ENCODE data around the gene MTHFD2L.

Gene MTHFD2L

DNA sequence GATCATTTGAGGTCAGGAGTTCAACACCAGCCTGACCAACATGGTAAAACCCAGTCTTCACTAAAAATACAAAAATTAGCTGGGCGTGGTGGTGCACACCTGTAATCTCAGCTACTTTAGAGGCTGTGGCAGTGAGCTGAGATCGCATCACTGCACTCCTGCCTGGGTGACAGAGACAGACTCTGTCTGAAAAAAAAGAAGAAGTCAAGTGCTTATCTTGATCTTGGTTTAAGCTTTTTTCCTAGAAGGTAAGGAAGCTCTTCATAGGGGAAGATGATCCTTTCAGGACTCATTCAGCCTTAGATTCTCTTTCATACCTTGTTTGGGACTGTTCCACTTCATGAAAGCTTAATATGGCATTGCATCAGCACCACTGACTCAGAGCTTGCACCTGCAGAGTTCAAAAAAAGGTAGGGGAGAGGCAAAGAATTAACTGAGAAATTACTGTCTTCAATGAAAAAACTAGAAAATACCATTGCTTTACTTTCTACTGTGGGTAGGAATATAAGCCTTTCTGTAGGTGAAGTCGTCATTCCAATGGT lies 79.6 kb downstream of the MTHFD2L start:
- no peak overlapping the region; the same call in 1 of the 2 replicates for H3K4me2 ChIP-seq
- H3K27ac ChIP-seq: no peak overlapping the region
- no peak overlapping the region for H3K4me3 ChIP-seq (IDR thresholded peaks at IDR 0.05; ENCODE audit: insufficient read depth, low read depth, low read length)

GRCh38 chr4:74244049-74244448 lies 86.1 kb downstream of the MTHFD2L start:
- Histone ChIP-seq H3K4me1 (ENCODE audit: low read depth, poor library complexity, severe bottlenecking) (no peaks in the 10 kb centered on the region), H4K20me1 (ENCODE audit: insufficient read depth) (no peaks in the 10 kb centered on the region), H2AFZ (ENCODE audit: low read depth) (no peak overlapping the region), H3K4me2 (no peak overlapping the region), H3K79me2 (ENCODE audit: insufficient read depth, low read depth) (no peaks in the 10 kb centered on the region), H3K36me3 (ENCODE audit: insufficient read depth) (no peaks in the 10 kb centered on the region), H3K9ac (no peak overlapping the region), H3K27me3 (ENCODE audit: insufficient read depth, low read depth) (no peaks in the 10 kb centered on the region), H3K27ac (no peak overlapping the region), H3K4me3 (IDR thresholded peaks at IDR 0.05; ENCODE audit: insufficient read depth, low read depth, low read length) (no peak overlapping the region)
- TF ChIP-seq, protein P1, sequence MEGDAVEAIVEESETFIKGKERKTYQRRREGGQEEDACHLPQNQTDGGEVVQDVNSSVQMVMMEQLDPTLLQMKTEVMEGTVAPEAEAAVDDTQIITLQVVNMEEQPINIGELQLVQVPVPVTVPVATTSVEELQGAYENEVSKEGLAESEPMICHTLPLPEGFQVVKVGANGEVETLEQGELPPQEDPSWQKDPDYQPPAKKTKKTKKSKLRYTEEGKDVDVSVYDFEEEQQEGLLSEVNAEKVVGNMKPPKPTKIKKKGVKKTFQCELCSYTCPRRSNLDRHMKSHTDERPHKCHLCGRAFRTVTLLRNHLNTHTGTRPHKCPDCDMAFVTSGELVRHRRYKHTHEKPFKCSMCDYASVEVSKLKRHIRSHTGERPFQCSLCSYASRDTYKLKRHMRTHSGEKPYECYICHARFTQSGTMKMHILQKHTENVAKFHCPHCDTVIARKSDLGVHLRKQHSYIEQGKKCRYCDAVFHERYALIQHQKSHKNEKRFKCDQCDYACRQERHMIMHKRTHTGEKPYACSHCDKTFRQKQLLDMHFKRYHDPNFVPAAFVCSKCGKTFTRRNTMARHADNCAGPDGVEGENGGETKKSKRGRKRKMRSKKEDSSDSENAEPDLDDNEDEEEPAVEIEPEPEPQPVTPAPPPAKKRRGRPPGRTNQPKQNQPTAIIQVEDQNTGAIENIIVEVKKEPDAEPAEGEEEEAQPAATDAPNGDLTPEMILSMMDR (conservative IDR thresholded peaks at IDR 0.05; ENCODE audit: low read depth, low read length): no peak

More for the DNA sequence above, 79.6 kb downstream of the MTHFD2L start:
- H4K20me1 ChIP-seq (ENCODE audit: insufficient read depth): no peaks in the 10 kb centered on the region
- H3K36me3 ChIP-seq (ENCODE audit: insufficient read depth): no peaks in the 10 kb centered on the region
- no peak overlapping the region for H3K9ac ChIP-seq
- no peak overlapping the region for H2AFZ ChIP-seq (ENCODE audit: low read depth)
- H3K4me1 ChIP-seq (ENCODE audit: low read depth, poor library complexity, severe bottlenecking): peaks cover 18% of the 10 kb centered on the region
- TF ChIP-seq, protein P1 (conservative IDR thresholded peaks at IDR 0.05; ENCODE audit: low read depth, low read length): no peak
- H3K27me3 ChIP-seq (ENCODE audit: insufficient read depth, low read depth): no peaks in the 10 kb centered on the region
- H3K79me2 ChIP-seq (ENCODE audit: insufficient read depth, low read depth): no peaks in the 10 kb centered on the region

DNA sequence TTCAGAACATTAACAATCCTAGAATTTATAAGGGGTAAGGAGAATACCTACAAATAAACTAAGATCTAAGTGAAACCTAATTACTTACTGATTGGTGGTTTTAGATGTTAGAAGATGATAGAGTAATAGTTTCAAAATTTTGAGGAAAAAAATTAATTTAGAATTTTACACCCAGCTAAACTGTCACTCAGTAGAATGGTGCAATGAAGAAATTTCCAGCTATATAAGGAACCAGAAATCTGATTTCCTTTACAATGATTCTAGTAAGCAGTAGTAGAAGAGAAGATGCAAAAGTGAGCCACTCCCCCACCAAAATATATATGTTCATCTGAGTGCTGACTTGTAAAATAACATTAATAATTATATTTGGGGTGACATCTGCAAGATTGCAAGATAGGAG lies 95.0 kb downstream of the MTHFD2L start:
- Histone ChIP-seq H3K9ac (no peak overlapping the region), H3K4me2 (no peak overlapping the region), H3K36me3 (ENCODE audit: insufficient read depth) (no peaks in the 10 kb centered on the region), H3K4me1 (ENCODE audit: low read depth, poor library complexity, severe bottlenecking) (no peaks in the 10 kb centered on the region), H3K27ac (no peak overlapping the region), H2AFZ (ENCODE audit: low read depth) (no peak overlapping the region), H3K27me3 (ENCODE audit: insufficient read depth, low read depth) (no peaks in the 10 kb centered on the region), H3K79me2 (ENCODE audit: insufficient read depth, low read depth) (no peaks in the 10 kb centered on the region), H3K4me3 (IDR thresholded peaks at IDR 0.05; ENCODE audit: insufficient read depth, low read depth, low read length) (no peak overlapping the region), H4K20me1 (ENCODE audit: insufficient read depth) (no peaks in the 10 kb centered on the region)
- TF ChIP-seq, protein P1 (conservative IDR thresholded peaks at IDR 0.05; ENCODE audit: low read depth, low read length): no peak

- no peak overlapping the region for H3K4me3 ChIP-seq (IDR thresholded peaks at IDR 0.05; ENCODE audit: insufficient read depth, low read depth, low read length)
Observed at GRCh38 chr4:74254386-74254785, 96.5 kb downstream of the MTHFD2L start.

More at GRCh38 chr4:74254386-74254785, 96.5 kb downstream of the MTHFD2L start:
- TF ChIP-seq, protein P1 (conservative IDR thresholded peaks at IDR 0.05; ENCODE audit: low read depth, low read length): no peak
- H3K27me3 ChIP-seq (ENCODE audit: insufficient read depth, low read depth): no peaks in the 10 kb centered on the region
- H3K36me3 ChIP-seq (ENCODE audit: insufficient read depth): no peaks in the 10 kb centered on the region
- H4K20me1 ChIP-seq (ENCODE audit: insufficient read depth): no peaks in the 10 kb centered on the region
- H2AFZ ChIP-seq (ENCODE audit: low read depth): no peak overlapping the region
- no peak overlapping the region for H3K4me2 ChIP-seq
- no peaks in the 10 kb centered on the region for H3K79me2 ChIP-seq (ENCODE audit: insufficient read depth, low read depth)
- H3K9ac ChIP-seq: no peak overlapping the region
- H3K27ac ChIP-seq: no peak overlapping the region
- no peaks in the 10 kb centered on the region for H3K4me1 ChIP-seq (ENCODE audit: low read depth, poor library complexity, severe bottlenecking)
